H1 (cell line): ENCODE data around the gene EIF1B. TPM values are rescaled to one million over a fixed set of nuclear protein-coding genes. Genes with fewer than 3 reads are reported as not detected.

Source experiments
- CTCF ChIA-PET: fragments of 300-600 bp; sonication (Branson Sonifier 250); formaldehyde crosslinking; loops from one replicate; lab custom pipeline; 2021; ENCODE audit not compliant: partially characterized antibody; lab: Charles Lee
- POLR2A ChIA-PET: fragments of 300-600 bp; sonication (Branson Sonifier 250); formaldehyde crosslinking; loops from one replicate; lab custom pipeline; 2021; ENCODE audit warnings: inconsistent platforms; ENCODE audit not compliant: partially characterized antibody; lab: Charles Lee
- DNase-seq, 2 experiments: peaks; one replicate each; pipeline versions ENCODE4 v3.0.0 to v3.0.0-alpha.2; 2010 to 2022; ENCODE audit warnings: low spot score in 2 of 2, low read depth in 1 of 2, mixed read lengths in 1 of 2
- FAIRE-seq: peaks from 2 replicates; lab custom pipeline; 2011; peaks lifted over from hg19 to GRCh38; lab: Jason Lieb, UNC
- H2AFZ ChIP-seq: 2 replicates; pipeline ENCODE4 v1.8.1; 2012; ENCODE audit warnings: low read length, inconsistent platforms
- H2AK5ac ChIP-seq: 2 replicates; pipeline ENCODE4 v1.6.1; 2013; ENCODE audit warnings: low read depth, low read length
- H2BK120ac ChIP-seq: replicated peaks from 2 replicates; pipeline ENCODE3; 2013; ENCODE audit warnings: low read depth, low read length, inconsistent platforms
- H2BK12ac ChIP-seq: 2 replicates; pipeline ENCODE4 v1.6.1; 2013; ENCODE audit warnings: low read depth, low read length
- H2BK15ac ChIP-seq: 2 replicates; pipeline ENCODE4 v1.6.1; 2013; ENCODE audit warnings: low read length
- H2BK20ac ChIP-seq: 2 replicates; pipeline ENCODE4 v1.6.1; 2013; ENCODE audit warnings: low read length
- H2BK5ac ChIP-seq: 2 replicates; pipeline ENCODE4 v1.6.1; 2013; ENCODE audit warnings: low read depth, low read length
- H3K14ac ChIP-seq: 2 replicates; pipeline ENCODE4 v1.6.1; 2013; ENCODE audit warnings: inconsistent platforms; ENCODE audit not compliant: insufficient read length
- H3K18ac ChIP-seq: 2 replicates; pipeline ENCODE4 v1.6.1; 2013; ENCODE audit warnings: low read length; ENCODE audit errors: extremely low read depth
- H3K23ac ChIP-seq: 2 replicates; pipeline ENCODE4 v1.6.1; 2013; ENCODE audit warnings: inconsistent platforms; ENCODE audit not compliant: insufficient read length
- H3K23me2 ChIP-seq: 2 replicates; pipeline ENCODE4 v1.6.1; 2013; ENCODE audit warnings: low read depth, low read length
- H3K27ac ChIP-seq: 2 replicates; pipeline ENCODE4 v1.6.1; 2011; ENCODE audit warnings: low read depth, low read length, inconsistent platforms
- H3K27me3 ChIP-seq, 4 experiments: replicated peaks in 1 of 4; 1 replicate in 1 of 4; 2 replicates in 3 of 4; pipeline versions ENCODE4 v1.6.1 to v1.8.1; 2011 to 2013; ENCODE audit warnings: low read length in 3 of 4, mild to moderate bottlenecking in 3 of 4, inconsistent platforms in 2 of 4, mixed read lengths in 2 of 4, moderate library complexity in 1 of 4; ENCODE audit not compliant: control insufficient read depth in 3 of 4, insufficient read depth in 3 of 4; ENCODE audit errors: extremely low read depth in 1 of 4
- H3K36me3 ChIP-seq, 4 experiments: 2 replicates each; pipeline versions ENCODE4 v1.6.1 to v1.8.1; 2011 to 2013; ENCODE audit warnings: mild to moderate bottlenecking in 4 of 4, low read length in 3 of 4, moderate library complexity in 2 of 4, control low read depth in 1 of 4, inconsistent platforms in 1 of 4; ENCODE audit not compliant: insufficient read depth in 4 of 4, control insufficient read depth in 2 of 4
- H3K4ac ChIP-seq: replicated peaks from 2 replicates; pipeline ENCODE3; 2013; ENCODE audit warnings: low read length, low read depth, mixed read lengths, inconsistent platforms; ENCODE audit not compliant: insufficient read length
- H3K4me1 ChIP-seq, 4 experiments: replicated peaks in 1 of 4; 1 replicate in 1 of 4; 2 replicates in 3 of 4; pipeline versions ENCODE4 v1.6.1 to v1.8.1; 2011 to 2013; ENCODE audit warnings: low read length in 3 of 4, inconsistent platforms in 2 of 4, mixed read lengths in 1 of 4; ENCODE audit not compliant: insufficient read depth in 4 of 4, control insufficient read depth in 3 of 4
- H3K4me2 ChIP-seq, 2 experiments: 2 replicates each; pipeline versions ENCODE4 v1.6.1 to v1.8.1; 2011 to 2013; ENCODE audit warnings: low read depth in 2 of 2, low read length in 2 of 2, control low read depth in 1 of 2, inconsistent platforms in 1 of 2, mild to moderate bottlenecking in 1 of 2; ENCODE audit not compliant: insufficient read depth in 1 of 2
- H3K4me3 ChIP-seq, 4 experiments: fragments of 200-600, 300-600 bp in 1 of 4; sonication (generic), shearing (Covaris generic), sonication (Bioruptor Twin) in 1 of 4; 2 replicates each; pipeline versions ENCODE4 v1.5.1 to v1.8.1; 2011 to 2016; ENCODE audit warnings: low read length in 4 of 4, low read depth in 3 of 4, control low read depth in 2 of 4, inconsistent platforms in 2 of 4, mild to moderate bottlenecking in 2 of 4, mixed read lengths in 1 of 4, moderate library complexity in 1 of 4; ENCODE audit not compliant: insufficient read depth in 2 of 4; ENCODE audit errors: extremely low read depth in 1 of 4
- H3K56ac ChIP-seq: replicated peaks from 2 replicates; pipeline ENCODE3; 2013; ENCODE audit warnings: low read depth, mild to moderate bottlenecking, mixed read lengths, low read length, inconsistent platforms; ENCODE audit not compliant: insufficient read length
- H3K79me1 ChIP-seq: 2 replicates; pipeline ENCODE4 v1.6.1; 2013; ENCODE audit warnings: low read depth, low read length, control low read depth
- H3K79me2 ChIP-seq, 2 experiments: 2 replicates each; pipeline versions ENCODE4 v1.6.1 to v1.8.1; 2012 to 2013; ENCODE audit warnings: low read length in 2 of 2, mild to moderate bottlenecking in 2 of 2, inconsistent platforms in 1 of 2; ENCODE audit not compliant: insufficient read depth in 2 of 2, control insufficient read depth in 1 of 2
- H3K9ac ChIP-seq, 4 experiments: replicated peaks in 1 of 4; 1 replicate in 1 of 4; 2 replicates in 3 of 4; pipeline versions ENCODE4 v1.6.1 to v1.8.1; 2011 to 2013; ENCODE audit warnings: low read depth in 3 of 4, low read length in 3 of 4, control low read depth in 2 of 4, mild to moderate bottlenecking in 2 of 4, moderate library complexity in 2 of 4, inconsistent platforms in 1 of 4; ENCODE audit errors: extremely low read depth in 1 of 4
- H3K9me3 ChIP-seq, 2 experiments: 2 replicates each; pipeline versions ENCODE4 v1.6.1 to v1.8.1; 2012 to 2013; ENCODE audit warnings: mild to moderate bottlenecking in 2 of 2, moderate library complexity in 2 of 2, control low read depth in 1 of 2, inconsistent platforms in 1 of 2, low read depth in 1 of 2, low read length in 1 of 2, mixed read lengths in 1 of 2; ENCODE audit not compliant: insufficient read depth in 2 of 2
- H4K20me1 ChIP-seq, 2 experiments: replicated peaks in 1 of 2; 2 replicates each; pipeline versions ENCODE3 to v1.8.1; 2011 to 2013; ENCODE audit warnings: inconsistent platforms in 2 of 2, low read length in 2 of 2, mild to moderate bottlenecking in 1 of 2; ENCODE audit not compliant: insufficient read depth in 2 of 2, control insufficient read depth in 1 of 2
- H4K5ac ChIP-seq: 2 replicates; pipeline ENCODE4 v1.6.1; 2013; ENCODE audit warnings: low read length, low read depth, mixed read lengths, inconsistent platforms; ENCODE audit not compliant: insufficient read length
- H4K8ac ChIP-seq: 2 replicates; pipeline ENCODE4 v1.8.0; 2013; ENCODE audit warnings: mild to moderate bottlenecking, moderate library complexity, low read length, inconsistent platforms; ENCODE audit not compliant: insufficient read depth; ENCODE audit errors: extremely low read depth
- H4K91ac ChIP-seq: replicated peaks from 2 replicates; pipeline ENCODE3; 2013; ENCODE audit warnings: low read length, mixed read lengths, inconsistent platforms; ENCODE audit not compliant: insufficient read length
- RBBP5 ChIP-seq: IDR thresholded peaks from 2 replicates; pipeline ENCODE4 v1.7.1; 2012; ENCODE audit warnings: low read depth, mild to moderate bottlenecking, inconsistent platforms, low read length, moderate library complexity, borderline replicate concordance
- polyA plus RNA-seq, 7 experiments: library from polyadenylated mRNA; depleted of rRNA in 3 of 7; stranded (reverse) in 5 of 7; unstranded in 2 of 7; fragments of >200 nt in 5 of 7; fragments of 200-250 nt in 2 of 7; gene quantifications; 1 replicate in 5 of 7; 2 replicates in 1 of 7; 4 replicates in 1 of 7; pipeline versions ENCODE4 v1.2.1 to v1.2.3, GENCODE V29; 2011 to 2013; ENCODE audit warnings: missing spikeins in 2 of 7, mixed read lengths in 2 of 7
- total RNA-seq: library from RNA; stranded (reverse); fragmentation: NEBNext Ultra II Directional; extraction: Animal tissue kit (Norgen Biotek cat#: 25700); gene quantifications from 2 replicates; pipeline ENCODE4 v1.2.1, GENCODE V29; 2021

EIF1B gene
- total and polyA plus RNA-seq, 2 of the 8 experiments (the other 6 are each of a cell fraction or from before 2014, with no cell fraction given) = 42.4 to 115 TPM

DNA sequence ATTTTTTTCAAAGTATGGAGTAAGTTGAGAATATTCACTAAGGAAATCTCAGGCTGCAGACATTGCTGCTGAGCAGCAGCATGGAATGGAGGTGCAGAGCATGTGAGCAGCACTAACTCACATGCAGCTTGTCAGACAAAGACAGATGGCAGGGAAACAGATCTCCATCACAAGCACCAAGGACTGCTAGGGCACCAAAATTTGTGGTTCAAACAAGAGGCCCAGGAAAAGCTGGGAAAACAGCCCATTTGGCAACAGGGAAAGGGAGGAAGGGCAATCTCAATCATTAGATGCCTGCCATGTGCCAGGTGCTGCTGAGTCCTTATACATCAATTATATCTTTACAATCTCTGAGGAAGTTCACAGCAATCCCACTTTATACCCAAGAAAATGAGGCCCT lies 47.2 kb upstream of the EIF1B start:
- no peak overlapping the region for H4K5ac ChIP-seq
- no peak overlapping the region for H3K9ac ChIP-seq
- H3K4me3 ChIP-seq = no peak overlapping the region
- H3K23ac ChIP-seq = no peak overlapping the region
- H2BK15ac ChIP-seq = no peak overlapping the region
- TF ChIP-seq RBBP5 = no peak
- H3K79me1 ChIP-seq = no peaks in the 10 kb centered on the region
- H3K36me3 ChIP-seq = no peaks in the 10 kb centered on the region
- CTCF ChIA-PET = interaction anchor here (1.0 to 1.6 kb wide), 4 partner anchors 14 to 71 kb away, joined by 3 to 4 read pairs (median 4); no protein-coding TSS in a partner anchor
- H2BK5ac ChIP-seq = no peak overlapping the region
- H3K27ac ChIP-seq = no peak overlapping the region
- H2AFZ ChIP-seq = no peak overlapping the region
- no peak overlapping the region for H4K91ac ChIP-seq
- POLR2A ChIA-PET = interaction anchor here (0.6 kb wide), 1 partner anchor 71 kb away, joined by 3 read pairs; no protein-coding TSS in a partner anchor
- no peak overlapping the region for H3K14ac ChIP-seq
- H2BK12ac ChIP-seq = no peak overlapping the region
- no peak overlapping the region for H2AK5ac ChIP-seq
- no peaks in the 10 kb centered on the region for H3K9me3 ChIP-seq
- no peak for DNase-seq
- H3K4ac ChIP-seq = no peak overlapping the region
- no peaks in the 10 kb centered on the region for H3K27me3 ChIP-seq
- H4K20me1 ChIP-seq = peaks cover 0 to 1% of the 10 kb centered on the region in 2 experiments
- H3K4me2 ChIP-seq = no peak overlapping the region
- no peaks in the 10 kb centered on the region for H3K79me2 ChIP-seq
- H3K56ac ChIP-seq = no peak overlapping the region
- H3K4me1 ChIP-seq = peaks cover 0 to 3% (median 0%) of the 10 kb centered on the region in 4 experiments; a peak in 1 of 7 replicates
- no peak overlapping the region for H2BK20ac ChIP-seq
- FAIRE-seq = no peak
- no peaks in the 10 kb centered on the region for H3K23me2 ChIP-seq
- H2BK120ac ChIP-seq = no peak overlapping the region
- no peak overlapping the region for H4K8ac ChIP-seq
- H3K18ac ChIP-seq = no peak overlapping the region
